ENCODE results near the gene CYP11A1.

Gene CYP11A1

DNA sequence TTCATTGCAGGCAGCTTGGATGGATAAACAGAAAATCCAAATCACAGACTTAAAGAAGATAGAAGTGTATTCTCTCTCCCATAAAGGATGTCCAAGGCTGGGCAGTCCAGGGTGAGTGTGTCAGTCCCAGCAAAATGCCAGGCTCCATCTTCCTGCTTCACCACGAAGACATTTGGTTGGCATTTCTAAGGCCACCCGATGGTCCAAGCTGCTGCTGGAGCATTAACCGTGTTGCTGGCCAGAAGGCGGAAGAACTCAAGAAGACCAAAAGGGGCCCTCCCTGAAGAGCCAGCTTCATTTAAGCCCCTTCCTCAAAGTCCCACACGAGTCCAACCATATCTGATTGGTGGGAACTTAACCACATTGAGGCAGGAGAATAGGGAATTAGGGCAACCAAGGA is 3.0 kb upstream of the CYP11A1 start:
- H3K4me3 ChIP-seq (ENCODE audit: low read length, poor library complexity, severe bottlenecking): no peak overlapping the region
- peaks cover 13% of the 10 kb centered on the region for H3K4me1 ChIP-seq (ENCODE audit: insufficient read depth, low read length, poor library complexity, severe bottlenecking)
- no peaks in the 10 kb centered on the region for H3F3A ChIP-seq (ENCODE audit: low read depth)
- H3K79me2 ChIP-seq (ENCODE audit: insufficient read depth, low read length): no peaks in the 10 kb centered on the region
- TF ChIP-seq, protein P1, sequence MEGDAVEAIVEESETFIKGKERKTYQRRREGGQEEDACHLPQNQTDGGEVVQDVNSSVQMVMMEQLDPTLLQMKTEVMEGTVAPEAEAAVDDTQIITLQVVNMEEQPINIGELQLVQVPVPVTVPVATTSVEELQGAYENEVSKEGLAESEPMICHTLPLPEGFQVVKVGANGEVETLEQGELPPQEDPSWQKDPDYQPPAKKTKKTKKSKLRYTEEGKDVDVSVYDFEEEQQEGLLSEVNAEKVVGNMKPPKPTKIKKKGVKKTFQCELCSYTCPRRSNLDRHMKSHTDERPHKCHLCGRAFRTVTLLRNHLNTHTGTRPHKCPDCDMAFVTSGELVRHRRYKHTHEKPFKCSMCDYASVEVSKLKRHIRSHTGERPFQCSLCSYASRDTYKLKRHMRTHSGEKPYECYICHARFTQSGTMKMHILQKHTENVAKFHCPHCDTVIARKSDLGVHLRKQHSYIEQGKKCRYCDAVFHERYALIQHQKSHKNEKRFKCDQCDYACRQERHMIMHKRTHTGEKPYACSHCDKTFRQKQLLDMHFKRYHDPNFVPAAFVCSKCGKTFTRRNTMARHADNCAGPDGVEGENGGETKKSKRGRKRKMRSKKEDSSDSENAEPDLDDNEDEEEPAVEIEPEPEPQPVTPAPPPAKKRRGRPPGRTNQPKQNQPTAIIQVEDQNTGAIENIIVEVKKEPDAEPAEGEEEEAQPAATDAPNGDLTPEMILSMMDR (conservative IDR thresholded peaks at IDR 0.05; ENCODE audit: low read length): no peak
- no peak for TF ChIP-seq EZH2phosphoT487 (IDR thresholded peaks at IDR 0.05; ENCODE audit: borderline replicate concordance)
- H2AFZ ChIP-seq (ENCODE audit: low read length): no peak overlapping the region
- no peaks in the 10 kb centered on the region for H3K9me2 ChIP-seq (replicated peaks; ENCODE audit: low read depth, low read length)
- H3K4me2 ChIP-seq (ENCODE audit: low read depth, low read length, poor library complexity, severe bottlenecking): no peak overlapping the region
- H3K36me3 ChIP-seq (ENCODE audit: insufficient read depth, low read length): no peaks in the 10 kb centered on the region
- no peaks in the 10 kb centered on the region for H3K9me3 ChIP-seq (ENCODE audit: insufficient read depth, low read depth, low read length)
- H4K20me1 ChIP-seq (ENCODE audit: insufficient read depth, low read length, poor library complexity, severe bottlenecking): no peaks in the 10 kb centered on the region
- no peak overlapping the region for H3K9ac ChIP-seq (ENCODE audit: low read depth, low read length, poor library complexity, severe bottlenecking)
- H3K27me3 ChIP-seq (ENCODE audit: insufficient read depth, low read length, poor library complexity, severe bottlenecking): no peaks in the 10 kb centered on the region

DNA sequence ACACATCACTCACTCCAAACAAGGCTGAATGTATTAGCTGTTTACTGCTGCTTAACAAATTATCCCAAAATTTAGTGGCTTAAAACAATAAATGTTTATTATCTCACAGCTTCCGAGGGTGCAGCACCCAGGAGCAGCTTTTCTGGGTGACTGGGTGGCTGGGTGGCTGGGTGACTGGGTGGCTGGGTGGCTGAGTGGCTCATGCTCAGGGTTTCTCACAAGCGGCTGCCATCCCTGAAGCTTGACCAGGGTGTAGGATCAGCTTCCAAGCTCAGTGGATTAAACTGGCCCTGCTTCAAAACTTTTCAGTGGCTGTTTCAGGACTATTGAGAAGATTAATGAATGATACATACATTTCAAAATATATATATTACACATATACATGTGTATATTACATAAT is 2.3 kb upstream of the CYP11A1 start:
- Histone ChIP-seq H3F3A (ENCODE audit: low read depth) (no peaks in the 10 kb centered on the region), H3K36me3 (ENCODE audit: insufficient read depth, low read length) (no peaks in the 10 kb centered on the region), H3K9ac (ENCODE audit: low read depth, low read length, poor library complexity, severe bottlenecking) (no peak overlapping the region), H3K4me1 (ENCODE audit: insufficient read depth, low read length, poor library complexity, severe bottlenecking) (peaks cover 9% of the 10 kb centered on the region), H3K4me3 (ENCODE audit: low read length, poor library complexity, severe bottlenecking) (no peak overlapping the region), H3K27me3 (ENCODE audit: insufficient read depth, low read length, poor library complexity, severe bottlenecking) (no peaks in the 10 kb centered on the region), H3K9me3 (ENCODE audit: insufficient read depth, low read depth, low read length) (no peaks in the 10 kb centered on the region), H2AFZ (ENCODE audit: low read length) (no peak overlapping the region), H3K79me2 (ENCODE audit: insufficient read depth, low read length) (no peaks in the 10 kb centered on the region), H3K9me2 (replicated peaks; ENCODE audit: low read depth, low read length) (no peaks in the 10 kb centered on the region), H3K4me2 (ENCODE audit: low read depth, low read length, poor library complexity, severe bottlenecking) (no peak overlapping the region), H4K20me1 (ENCODE audit: insufficient read depth, low read length, poor library complexity, severe bottlenecking) (no peaks in the 10 kb centered on the region)
- TF ChIP-seq, protein P1 (conservative IDR thresholded peaks at IDR 0.05; ENCODE audit: low read length): no peak
- TF ChIP-seq EZH2phosphoT487 (IDR thresholded peaks at IDR 0.05; ENCODE audit: borderline replicate concordance): no peak

DNA sequence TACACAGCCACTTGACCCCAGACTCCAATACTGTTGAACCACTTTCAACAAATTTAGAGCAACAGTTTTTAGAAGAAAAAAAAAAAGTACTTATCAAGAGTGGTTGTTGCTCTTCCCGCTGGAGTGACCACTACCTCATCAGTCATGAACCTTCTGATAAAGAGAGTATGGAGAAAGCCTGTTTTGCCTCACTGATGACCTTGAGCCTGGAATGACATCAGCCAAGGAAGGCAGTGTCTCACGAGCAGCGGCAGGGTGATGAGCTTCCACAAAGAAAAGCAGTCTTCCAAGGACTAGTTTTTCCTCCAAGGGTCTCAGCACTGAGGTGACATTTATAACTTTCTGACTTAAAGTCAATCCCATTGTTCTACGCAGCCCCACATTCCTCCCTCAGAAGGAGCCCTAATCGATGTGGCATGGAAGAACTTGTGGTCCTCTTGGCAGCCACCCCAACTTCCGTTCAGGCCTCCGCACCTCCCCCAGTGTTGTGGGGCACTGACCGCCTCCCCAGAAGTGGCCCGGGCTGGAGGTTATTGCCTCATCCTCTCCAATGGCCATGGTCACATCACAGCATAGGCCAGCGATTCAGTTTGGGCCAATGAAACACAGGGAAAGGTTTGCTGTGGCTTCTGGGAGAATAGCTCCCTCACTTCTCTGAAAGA is 1.8 kb upstream of the CYP11A1 start:
- Histone ChIP-seq H3K9me2 (replicated peaks; ENCODE audit: low read depth, low read length) (no peaks in the 10 kb centered on the region), H3K9me3 (ENCODE audit: insufficient read depth, low read depth, low read length) (no peaks in the 10 kb centered on the region), H3K27me3 (ENCODE audit: insufficient read depth, low read length, poor library complexity, severe bottlenecking) (no peaks in the 10 kb centered on the region), H3K4me2 (ENCODE audit: low read depth, low read length, poor library complexity, severe bottlenecking) (no peak overlapping the region), H3K4me1 (ENCODE audit: insufficient read depth, low read length, poor library complexity, severe bottlenecking) (peaks cover 5% of the 10 kb centered on the region), H4K20me1 (ENCODE audit: insufficient read depth, low read length, poor library complexity, severe bottlenecking) (no peaks in the 10 kb centered on the region), H3K79me2 (ENCODE audit: insufficient read depth, low read length) (no peaks in the 10 kb centered on the region), H2AFZ (ENCODE audit: low read length) (no peak overlapping the region), H3K4me3 (ENCODE audit: low read length, poor library complexity, severe bottlenecking) (no peak overlapping the region), H3K36me3 (ENCODE audit: insufficient read depth, low read length) (no peaks in the 10 kb centered on the region), H3K9ac (ENCODE audit: low read depth, low read length, poor library complexity, severe bottlenecking) (no peak overlapping the region), H3F3A (ENCODE audit: low read depth) (no peaks in the 10 kb centered on the region)
- TF ChIP-seq EZH2phosphoT487 (IDR thresholded peaks at IDR 0.05; ENCODE audit: borderline replicate concordance): no peak
- TF ChIP-seq, protein P1 (conservative IDR thresholded peaks at IDR 0.05; ENCODE audit: low read length): no peak
